ENCODE measurements around the gene PTGDR.

GRCh38 chr14:52267501-52268278 lies at the start of gene PTGDR:
- TF ChIP-seq TAF1 (IDR thresholded peaks at IDR 0.05; ENCODE audit: low read depth) (no peak), CTCF (IDR thresholded peaks at IDR 0.05; ENCODE audit: poor library complexity, severe bottlenecking) (no peak)
- TF ChIP-seq, protein P1, sequence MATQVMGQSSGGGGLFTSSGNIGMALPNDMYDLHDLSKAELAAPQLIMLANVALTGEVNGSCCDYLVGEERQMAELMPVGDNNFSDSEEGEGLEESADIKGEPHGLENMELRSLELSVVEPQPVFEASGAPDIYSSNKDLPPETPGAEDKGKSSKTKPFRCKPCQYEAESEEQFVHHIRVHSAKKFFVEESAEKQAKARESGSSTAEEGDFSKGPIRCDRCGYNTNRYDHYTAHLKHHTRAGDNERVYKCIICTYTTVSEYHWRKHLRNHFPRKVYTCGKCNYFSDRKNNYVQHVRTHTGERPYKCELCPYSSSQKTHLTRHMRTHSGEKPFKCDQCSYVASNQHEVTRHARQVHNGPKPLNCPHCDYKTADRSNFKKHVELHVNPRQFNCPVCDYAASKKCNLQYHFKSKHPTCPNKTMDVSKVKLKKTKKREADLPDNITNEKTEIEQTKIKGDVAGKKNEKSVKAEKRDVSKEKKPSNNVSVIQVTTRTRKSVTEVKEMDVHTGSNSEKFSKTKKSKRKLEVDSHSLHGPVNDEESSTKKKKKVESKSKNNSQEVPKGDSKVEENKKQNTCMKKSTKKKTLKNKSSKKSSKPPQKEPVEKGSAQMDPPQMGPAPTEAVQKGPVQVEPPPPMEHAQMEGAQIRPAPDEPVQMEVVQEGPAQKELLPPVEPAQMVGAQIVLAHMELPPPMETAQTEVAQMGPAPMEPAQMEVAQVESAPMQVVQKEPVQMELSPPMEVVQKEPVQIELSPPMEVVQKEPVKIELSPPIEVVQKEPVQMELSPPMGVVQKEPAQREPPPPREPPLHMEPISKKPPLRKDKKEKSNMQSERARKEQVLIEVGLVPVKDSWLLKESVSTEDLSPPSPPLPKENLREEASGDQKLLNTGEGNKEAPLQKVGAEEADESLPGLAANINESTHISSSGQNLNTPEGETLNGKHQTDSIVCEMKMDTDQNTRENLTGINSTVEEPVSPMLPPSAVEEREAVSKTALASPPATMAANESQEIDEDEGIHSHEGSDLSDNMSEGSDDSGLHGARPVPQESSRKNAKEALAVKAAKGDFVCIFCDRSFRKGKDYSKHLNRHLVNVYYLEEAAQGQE (IDR thresholded peaks at IDR 0.05; ENCODE audit: borderline replicate concordance), result no peak
